Endothelial cell of umbilical vein (primary cell): Measurements from ENCODE around the gene FLVCR2. TPM values are rescaled to one million over a fixed set of nuclear protein-coding genes. Genes with fewer than 3 reads are reported as not detected.

Experiments used
- BruUV-seq: library from RNA; stranded (reverse); fragments of 400-500 nt; replicated peaks from 2 replicates; lab custom pipeline; 2021; lab: Mats Ljungman, UMichigan
- CTCF ChIA-PET: fragments of 300-600, 350-600 bp; sonication (Branson Sonifier 250); formaldehyde crosslinking; loops from one replicate; lab custom pipeline; 2021; ENCODE audit warnings: antibody characterized with exemption, inconsistent platforms; lab: Charles Lee
- POLR2A ChIA-PET: fragments of 300-600, 350-600 bp; sonication (Branson Sonifier 250); formaldehyde crosslinking; loops from one replicate; lab custom pipeline; 2021; ENCODE audit warnings: antibody characterized with exemption, inconsistent platforms; lab: Charles Lee
- DNase-seq: peaks from one replicate; pipeline ENCODE4 v3.0.0-alpha.2; 2011; ENCODE audit warnings: low read depth, low spot score
- FAIRE-seq: peaks from 2 replicates; lab custom pipeline; 2011; peaks lifted over from hg19 to GRCh38; lab: Jason Lieb, UNC
- H2AFZ ChIP-seq: 2 replicates; pipeline ENCODE4 v1.6.0; 2012; ENCODE audit warnings: low read depth, low read length, control low read depth, inconsistent platforms
- H3K27ac ChIP-seq: 2 replicates; pipeline ENCODE4 v1.5.1; 2011; ENCODE audit warnings: low read depth, mild to moderate bottlenecking, control low read depth, low read length, moderate library complexity; ENCODE audit not compliant: insufficient read depth
- H3K27me3 ChIP-seq, 2 experiments: 2 replicates each; pipeline versions ENCODE4 v1.6.0 to v1.6.1; 2011; ENCODE audit warnings: low read length in 2 of 2, mixed read lengths in 1 of 2; ENCODE audit not compliant: control insufficient read depth in 2 of 2, insufficient read depth in 2 of 2
- H3K36me3 ChIP-seq, 2 experiments: 2 replicates in 1 of 2; 3 replicates in 1 of 2; pipeline ENCODE4 v1.5.1; 2011; ENCODE audit warnings: low read length in 2 of 2, mild to moderate bottlenecking in 1 of 2, moderate library complexity in 1 of 2; ENCODE audit not compliant: control insufficient read depth in 2 of 2, insufficient read depth in 2 of 2; ENCODE audit errors: extremely low read depth in 1 of 2
- H3K4me1 ChIP-seq: 3 replicates; pipeline ENCODE4 v1.5.1; 2011; ENCODE audit warnings: mild to moderate bottlenecking, low read length; ENCODE audit not compliant: control insufficient read depth, insufficient read depth; ENCODE audit errors: extremely low read depth
- H3K4me2 ChIP-seq: 2 replicates; pipeline ENCODE4 v1.6.1; 2011; ENCODE audit warnings: low read length, control low read depth, mixed read lengths; ENCODE audit not compliant: insufficient read depth
- H3K4me3 ChIP-seq, 3 experiments: fragments of 200-600 bp in 1 of 3; sonication (generic), shearing (Covaris generic) in 1 of 3; replicated peaks in 1 of 3; 2 replicates each; pipeline ENCODE4 v1.5.1; 2011 to 2016; ENCODE audit warnings: control low read depth in 3 of 3, low read length in 3 of 3, mild to moderate bottlenecking in 2 of 3, inconsistent platforms in 1 of 3, low read depth in 1 of 3, moderate library complexity in 1 of 3; ENCODE audit not compliant: insufficient read depth in 1 of 3
- H3K79me2 ChIP-seq: 2 replicates; pipeline ENCODE4 v1.6.0; 2012; ENCODE audit warnings: low read length, inconsistent platforms; ENCODE audit not compliant: control insufficient read depth, insufficient read depth
- H3K9ac ChIP-seq: replicated peaks from 2 replicates; pipeline ENCODE3; 2011; ENCODE audit warnings: low read length, control low read depth; ENCODE audit not compliant: insufficient read depth; ENCODE audit errors: extremely low read depth
- H3K9me1 ChIP-seq: replicated peaks from 3 replicates; pipeline ENCODE4 v1.6.0; 2011; ENCODE audit warnings: mild to moderate bottlenecking, low read length; ENCODE audit not compliant: control insufficient read depth, insufficient read depth; ENCODE audit errors: extremely low read depth
- H3K9me3 ChIP-seq: replicated peaks from 2 replicates; pipeline ENCODE4 v1.5.1; 2012; ENCODE audit warnings: low read length, inconsistent platforms; ENCODE audit not compliant: control insufficient read depth, insufficient read depth
- H4K20me1 ChIP-seq: replicated peaks from 2 replicates; pipeline ENCODE3; 2011; ENCODE audit warnings: mild to moderate bottlenecking, low read length; ENCODE audit not compliant: control insufficient read depth, insufficient read depth; ENCODE audit errors: extremely low read depth
- EZH2 ChIP-seq: IDR thresholded peaks from 2 replicates; pipeline ENCODE4 v1.6.1; 2012; ENCODE audit warnings: borderline replicate concordance, low read depth, mild to moderate bottlenecking, moderate library complexity, low read length, inconsistent platforms; ENCODE audit not compliant: severe bottlenecking
- FOS ChIP-seq: IDR thresholded peaks from 2 replicates; pipeline ENCODE4 v1.6.1; 2011; ENCODE audit warnings: mild to moderate bottlenecking, low read length, moderate library complexity, borderline replicate concordance; ENCODE audit not compliant: insufficient read depth
- GATA2 ChIP-seq: IDR thresholded peaks from 2 replicates; pipeline ENCODE4 v1.7.0; 2011; ENCODE audit warnings: low read depth, mild to moderate bottlenecking, moderate library complexity, mixed read lengths, low read length; ENCODE audit not compliant: insufficient read length, insufficient read depth
- JUN ChIP-seq: IDR thresholded peaks from 2 replicates; pipeline ENCODE4 v1.6.1; 2011; ENCODE audit warnings: borderline replicate concordance, low read depth; ENCODE audit not compliant: insufficient read length, insufficient read depth
- MYC ChIP-seq: IDR thresholded peaks from one replicate; pipeline ENCODE4 v1.6.1; 2011; ENCODE audit warnings: mild to moderate bottlenecking, low read depth, low read length
- POLR2A ChIP-seq: IDR thresholded peaks from 2 replicates; pipeline ENCODE4 v1.6.1; 2012; ENCODE audit warnings: low read depth, mild to moderate bottlenecking, control low read depth, low read length
- POLR2AphosphoS5 ChIP-seq: IDR thresholded peaks from 2 replicates; pipeline ENCODE4 v1.6.1; 2012; ENCODE audit warnings: low read depth, mild to moderate bottlenecking, control low read depth, low read length, moderate library complexity; ENCODE audit not compliant: insufficient read depth
- dilution Hi-C: fragments of 300-500 bp; cut with MboI; formaldehyde crosslinking; loops from one replicate; pipeline ENCODE4 v1.15.0; 2019; ENCODE audit warnings: low sequenced_read_pairs; ENCODE audit not compliant: extremely low pct_ligation_motif_present
- intact Hi-C: fragments of 100-400 bp; cut with micrococcal nuclease; formaldehyde crosslinking; loops from one replicate; pipeline ENCODE4 v1.10.0; 2022
- polyA plus RNA-seq, 4 experiments: library from polyadenylated mRNA; depleted of rRNA in 3 of 4; stranded (reverse) in 3 of 4; unstranded in 1 of 4; fragments of >200 nt; gene quantifications; 2 replicates each; pipeline versions ENCODE4 v1.2.1 to v1.2.3, GENCODE V29; 2011 to 2012; ENCODE audit warnings: missing spikeins in 1 of 4
- total RNA-seq: library from RNA; stranded (reverse); gene quantifications from 2 replicates; pipeline ENCODE4 v1.2.3, GENCODE V29; 2021
- TF ChIP-seq, protein P1 (sequence below), 2 donors: IDR thresholded peaks; 1 replicate in 1 of 2; 2 replicates in 1 of 2; pipeline ENCODE4 v1.5.1; 2011; ENCODE audit warnings: low read length in 2 of 2, mild to moderate bottlenecking in 2 of 2, moderate library complexity in 2 of 2, control low read depth in 1 of 2, inconsistent platforms in 1 of 2, low read depth in 1 of 2; ENCODE audit not compliant: insufficient read depth in 1 of 2; ENCODE audit errors: extremely low read depth in 1 of 2
- TF ChIP-seq, protein P2 (sequence below): IDR thresholded peaks from 2 replicates; pipeline ENCODE4 v1.6.1; 2011; ENCODE audit not compliant: insufficient read depth, insufficient read length

Gene FLVCR2
- total and polyA plus RNA-seq, 2 donors (not counting 3 experiments of a cell fraction or from before 2014, with no cell fraction given): 1.4 to 4.9 TPM

DNA sequence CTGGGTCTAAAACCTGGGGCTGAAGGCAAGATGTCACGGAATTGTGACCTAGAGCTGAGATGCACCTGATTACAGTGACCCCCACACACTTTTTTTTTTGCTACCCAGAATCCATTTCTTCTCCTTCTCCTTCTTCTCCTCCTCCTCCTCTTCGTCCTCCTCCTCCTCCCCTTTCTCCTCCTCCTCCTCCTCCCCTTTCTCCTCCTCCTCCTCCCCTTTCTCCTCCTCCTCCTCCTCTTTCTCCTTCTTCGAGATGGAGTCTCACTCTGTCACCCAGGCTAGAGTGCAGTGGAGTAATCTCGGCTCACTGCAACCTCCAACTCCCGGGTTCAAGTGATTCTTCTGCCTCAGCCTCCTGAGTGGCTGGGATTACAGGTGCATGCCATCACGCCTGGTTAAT is 19.4 kb upstream of the FLVCR2 start:
- TF ChIP-seq JUN: no peak
- no peak for TF ChIP-seq POLR2AphosphoS5
- TF ChIP-seq GATA2: no peak
- no peak for TF ChIP-seq POLR2A
- TF ChIP-seq, protein P1, sequence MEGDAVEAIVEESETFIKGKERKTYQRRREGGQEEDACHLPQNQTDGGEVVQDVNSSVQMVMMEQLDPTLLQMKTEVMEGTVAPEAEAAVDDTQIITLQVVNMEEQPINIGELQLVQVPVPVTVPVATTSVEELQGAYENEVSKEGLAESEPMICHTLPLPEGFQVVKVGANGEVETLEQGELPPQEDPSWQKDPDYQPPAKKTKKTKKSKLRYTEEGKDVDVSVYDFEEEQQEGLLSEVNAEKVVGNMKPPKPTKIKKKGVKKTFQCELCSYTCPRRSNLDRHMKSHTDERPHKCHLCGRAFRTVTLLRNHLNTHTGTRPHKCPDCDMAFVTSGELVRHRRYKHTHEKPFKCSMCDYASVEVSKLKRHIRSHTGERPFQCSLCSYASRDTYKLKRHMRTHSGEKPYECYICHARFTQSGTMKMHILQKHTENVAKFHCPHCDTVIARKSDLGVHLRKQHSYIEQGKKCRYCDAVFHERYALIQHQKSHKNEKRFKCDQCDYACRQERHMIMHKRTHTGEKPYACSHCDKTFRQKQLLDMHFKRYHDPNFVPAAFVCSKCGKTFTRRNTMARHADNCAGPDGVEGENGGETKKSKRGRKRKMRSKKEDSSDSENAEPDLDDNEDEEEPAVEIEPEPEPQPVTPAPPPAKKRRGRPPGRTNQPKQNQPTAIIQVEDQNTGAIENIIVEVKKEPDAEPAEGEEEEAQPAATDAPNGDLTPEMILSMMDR (IDR thresholded peaks at IDR 0.05; ENCODE audit: extremely low read depth in 1 of 2, insufficient read depth in 1 of 2, low read depth in 1 of 2, low read length in 2 of 2): no peak
- TF ChIP-seq MYC: no peak
- TF ChIP-seq EZH2: no peak
- TF ChIP-seq, protein P2, sequence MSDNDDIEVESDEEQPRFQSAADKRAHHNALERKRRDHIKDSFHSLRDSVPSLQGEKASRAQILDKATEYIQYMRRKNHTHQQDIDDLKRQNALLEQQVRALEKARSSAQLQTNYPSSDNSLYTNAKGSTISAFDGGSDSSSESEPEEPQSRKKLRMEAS: no peak
- no peak for TF ChIP-seq FOS
- ChIA-PET POLR2A (no interaction called here), CTCF (interaction anchor here (3.5 to 5.3 kb wide), 3 partner anchors 39 to 250 kb away, joined by 83 to 89 read pairs (median 87); partner anchors contain the start of gene BATF)
- Histone ChIP-seq H3K4me1 (no peaks in the 10 kb centered on the region), H3K4me2 (no peak overlapping the region), H3K27ac (no peak overlapping the region), H3K4me3 (no peak overlapping the region), H2AFZ (no peak overlapping the region), H3K9ac (no peak overlapping the region), H3K9me1 (no peaks in the 10 kb centered on the region), H3K79me2 (no peaks in the 10 kb centered on the region), H3K9me3 (no peaks in the 10 kb centered on the region), H3K27me3 (peaks cover 0 to 6% of the 10 kb centered on the region in 2 experiments), H4K20me1 (no peaks in the 10 kb centered on the region), H3K36me3 (no peaks in the 10 kb centered on the region)
- BruUV-seq: no TSS peak
- dilution Hi-C loops: no loop called here
- no peak for FAIRE-seq
- intact Hi-C loops: no loop called here
- no peak for DNase-seq
